Mesendoderm (in vitro differentiated cells): Measurements from ENCODE around the gene XRRA1. TPM values are rescaled to one million over a fixed set of nuclear protein-coding genes. Genes with fewer than 3 reads are reported as not detected.

Experiments
- DNase-seq: peaks from one replicate; pipeline ENCODE4 v3.0.0; 2013
- H2AK5ac ChIP-seq: 2 replicates; pipeline ENCODE4 v1.6.1; 2013; ENCODE audit warnings: low read length, inconsistent platforms
- H2BK120ac ChIP-seq: 2 replicates; pipeline ENCODE4 v1.6.1; 2013; ENCODE audit warnings: low read depth, mild to moderate bottlenecking, low read length, moderate library complexity, mixed read lengths
- H2BK15ac ChIP-seq: replicated peaks from 2 replicates; pipeline ENCODE4 v1.6.1; 2013; ENCODE audit warnings: low read depth, mild to moderate bottlenecking, moderate library complexity
- H2BK5ac ChIP-seq: 2 replicates; pipeline ENCODE4 v1.6.1; 2013; ENCODE audit warnings: low read length, inconsistent platforms
- H3K18ac ChIP-seq: 2 replicates; pipeline ENCODE4 v1.6.1; 2013; ENCODE audit warnings: mild to moderate bottlenecking, low read length, mixed read lengths
- H3K23ac ChIP-seq: one replicate; pipeline ENCODE4 v1.6.1; 2013; ENCODE audit warnings: low read length
- H3K27ac ChIP-seq: 2 replicates; pipeline ENCODE4 v1.5.1; 2013; ENCODE audit warnings: low read depth, mild to moderate bottlenecking, inconsistent platforms, low read length, moderate library complexity
- H3K27me3 ChIP-seq: 2 replicates; pipeline ENCODE4 v1.6.1; 2013; ENCODE audit warnings: low read length, control low read depth, mild to moderate bottlenecking, inconsistent platforms; ENCODE audit not compliant: insufficient read depth, poor library complexity
- H3K36me3 ChIP-seq: 2 replicates; pipeline ENCODE4 v1.6.1; 2013; ENCODE audit warnings: low read length, inconsistent platforms; ENCODE audit not compliant: control insufficient read depth, insufficient read depth
- H3K4ac ChIP-seq: one replicate; pipeline ENCODE4 v1.6.1; 2013; ENCODE audit warnings: low read depth, mild to moderate bottlenecking, low read length, moderate library complexity
- H3K4me1 ChIP-seq: 2 replicates; pipeline ENCODE4 v1.6.1; 2013; ENCODE audit warnings: low read depth, low read length, inconsistent platforms; ENCODE audit not compliant: control insufficient read depth
- H3K4me2 ChIP-seq: 2 replicates; pipeline ENCODE4 v1.6.1; 2013; ENCODE audit warnings: low read length
- H3K4me3 ChIP-seq: 2 replicates; pipeline ENCODE4 v1.5.1; 2013; ENCODE audit warnings: mild to moderate bottlenecking, low read length
- H3K56ac ChIP-seq: one replicate; pipeline ENCODE4 v1.6.1; 2013; ENCODE audit warnings: low read length
- H3K79me1 ChIP-seq: 2 replicates; pipeline ENCODE4 v1.6.1; 2013; ENCODE audit warnings: low read length, inconsistent platforms
- H3K79me2 ChIP-seq: 2 replicates; pipeline ENCODE4 v1.6.1; 2013; ENCODE audit warnings: mild to moderate bottlenecking, low read length; ENCODE audit not compliant: control insufficient read depth, insufficient read depth
- H3K9ac ChIP-seq: 2 replicates; pipeline ENCODE4 v1.6.1; 2013; ENCODE audit warnings: low read length, inconsistent platforms
- H4K5ac ChIP-seq: one replicate; pipeline ENCODE4 v1.6.1; 2013; ENCODE audit warnings: low read length
- H4K8ac ChIP-seq: one replicate; pipeline ENCODE4 v1.6.1; 2013; ENCODE audit warnings: low read depth, mild to moderate bottlenecking, control low read depth, low read length, moderate library complexity
- WGBS: extraction: QIAGEN DNeasy Blood & Tissue Kit; methylation state at CpG from one replicate; pipeline ENCODE4 v1.1.7; 2013; ENCODE audit warnings: low lambda C conversion rate, missing lambda C conversion rate; ENCODE audit not compliant: insufficient coverage; ENCODE audit errors: extremely low coverage; 5-methylcytosine and 5-hydroxymethylcytosine counted together
- small RNA-seq: library from polyadenylated mRNA; stranded (forward); fragments of <200 nt; extraction: miRNeasy Mini kit (QIAGEN cat#:217004); gene quantifications from one replicate; pipeline ENCODE3, GENCODE V24; 2013; ENCODE audit not compliant: insufficient read depth

XRRA1 gene

DNA sequence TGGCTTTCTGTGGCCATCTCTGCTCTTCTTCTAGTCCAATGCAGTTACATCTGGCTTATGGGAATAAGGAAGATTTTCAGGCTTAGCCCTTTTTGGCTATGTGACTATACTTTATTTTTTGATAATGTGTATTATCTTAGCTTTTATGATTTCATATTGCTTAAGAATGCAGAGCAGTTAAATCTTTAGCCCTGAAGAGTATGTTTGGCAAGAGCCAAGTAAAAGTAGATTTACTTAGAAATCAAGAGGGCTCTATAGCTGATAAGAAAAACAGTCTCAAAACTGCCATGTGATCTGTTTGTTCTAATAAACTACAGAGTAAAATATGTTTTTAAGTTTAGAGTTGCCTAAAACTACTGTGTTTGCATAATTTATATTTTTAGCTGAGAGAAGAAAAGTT is 139.1 kb downstream of the XRRA1 start:
- Histone ChIP-seq H3K4me1 (no peaks in the 10 kb centered on the region), H2BK120ac (no peak overlapping the region), H3K56ac (no peak overlapping the region), H2BK5ac (no peak overlapping the region), H3K4ac (no peak overlapping the region), H3K18ac (no peak overlapping the region), H4K5ac (no peak overlapping the region), H3K4me3 (no peak overlapping the region), H3K79me2 (no peaks in the 10 kb centered on the region), H3K27ac (no peak overlapping the region), H3K27me3 (no peaks in the 10 kb centered on the region), H2BK15ac (no peak overlapping the region), H3K9ac (no peak overlapping the region), H2AK5ac (no peak overlapping the region), H3K36me3 (no peaks in the 10 kb centered on the region), H3K79me1 (peaks cover 4% of the 10 kb centered on the region), H3K23ac (no peak overlapping the region), H3K4me2 (no peak overlapping the region), H4K8ac (no peak overlapping the region)
- no peak for DNase-seq

DNA sequence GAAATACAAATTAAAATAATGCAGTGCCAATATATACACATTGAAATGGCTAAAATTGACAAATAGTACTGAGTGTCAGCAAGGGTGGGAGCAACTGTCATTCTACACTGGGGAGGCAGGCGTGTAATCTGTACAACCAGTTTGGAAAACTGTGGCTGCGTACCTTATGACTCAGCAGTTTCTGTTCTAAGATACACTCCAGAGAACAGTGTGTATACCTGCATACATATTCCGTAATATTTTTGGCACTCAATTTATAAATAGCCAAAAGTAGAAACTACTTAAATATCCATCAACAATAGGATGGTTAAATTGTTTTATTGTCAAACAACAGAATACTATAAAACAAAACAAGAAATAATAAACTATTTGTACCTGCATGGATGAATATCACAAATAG is 142.6 kb downstream of the XRRA1 start:
- H3K27ac ChIP-seq: no peak overlapping the region
- no peak overlapping the region for H2BK120ac ChIP-seq
- H3K4me1 ChIP-seq: no peaks in the 10 kb centered on the region
- no peak overlapping the region for H4K5ac ChIP-seq
- no peak overlapping the region for H3K9ac ChIP-seq
- H3K23ac ChIP-seq: no peak overlapping the region
- no peak overlapping the region for H3K56ac ChIP-seq
- H3K4me2 ChIP-seq: no peak overlapping the region
- WGBS: no CpG with 5 or more reads among the region's 3 CpGs
- DNase-seq: no peak
- H3K27me3 ChIP-seq: no peaks in the 10 kb centered on the region
- no peak overlapping the region for H3K4ac ChIP-seq
- H3K18ac ChIP-seq: no peak overlapping the region
- no peak overlapping the region for H4K8ac ChIP-seq
- H2AK5ac ChIP-seq: no peak overlapping the region
- no peak overlapping the region for H2BK5ac ChIP-seq
- no peaks in the 10 kb centered on the region for H3K79me2 ChIP-seq
- peaks cover 6% of the 10 kb centered on the region for H3K79me1 ChIP-seq
- H3K36me3 ChIP-seq: no peaks in the 10 kb centered on the region
- no peak overlapping the region for H3K4me3 ChIP-seq
- H2BK15ac ChIP-seq: no peak overlapping the region

DNA sequence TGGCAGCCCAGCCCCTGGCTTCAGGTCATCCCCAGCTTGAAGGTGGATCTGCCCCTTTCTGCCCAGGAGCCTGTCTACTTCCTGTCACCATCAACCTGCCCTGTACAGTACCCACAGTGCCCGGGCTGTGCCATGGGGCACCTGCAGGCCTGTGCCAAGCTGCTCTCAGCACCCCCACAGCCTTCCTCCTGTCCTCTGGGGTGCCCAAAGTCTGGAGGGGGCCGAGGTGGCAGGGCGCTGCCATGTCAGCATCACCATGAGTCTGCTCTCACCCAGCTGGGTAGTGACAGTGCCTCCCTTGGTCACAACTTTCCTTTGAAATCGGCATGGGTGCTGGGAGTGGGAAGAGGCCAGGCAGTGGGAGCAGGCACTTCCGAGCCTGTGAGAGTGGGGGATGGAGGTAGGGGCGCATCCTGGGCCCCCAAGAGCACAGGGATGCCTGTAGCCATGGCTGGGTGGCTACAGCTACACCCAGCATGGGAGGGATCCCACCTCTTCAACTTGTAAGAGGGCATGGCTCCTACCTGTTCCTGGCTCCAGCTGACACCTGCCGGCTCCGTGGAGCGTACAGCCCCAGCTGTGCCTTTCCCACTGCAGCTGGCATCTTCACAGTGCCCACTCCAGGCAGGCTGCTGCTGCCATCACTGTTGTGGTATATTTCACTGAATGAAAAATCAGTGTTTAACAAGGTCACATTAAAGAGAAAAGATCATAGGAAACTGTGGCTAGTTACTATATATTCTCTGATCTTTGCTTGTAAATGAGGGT is 157.4 kb downstream of the XRRA1 start:
- Histone ChIP-seq H2AK5ac (no peak overlapping the region), H3K4me3 (no peak overlapping the region), H2BK15ac (no peak overlapping the region), H3K27me3 (no peaks in the 10 kb centered on the region), H3K36me3 (no peaks in the 10 kb centered on the region), H3K9ac (no peak overlapping the region), H2BK5ac (no peak overlapping the region), H3K4ac (no peak overlapping the region), H3K27ac (no peak overlapping the region), H3K18ac (no peak overlapping the region), H4K8ac (no peak overlapping the region), H2BK120ac (no peak overlapping the region), H3K79me1 (peaks cover 2% of the 10 kb centered on the region), H3K79me2 (no peaks in the 10 kb centered on the region), H3K56ac (no peak overlapping the region), H3K4me2 (no peak overlapping the region), H3K23ac (no peak overlapping the region), H4K5ac (no peak overlapping the region), H3K4me1 (no peaks in the 10 kb centered on the region)
- no peak for DNase-seq
- no CpG with 5 or more reads among the region's 9 CpGs for WGBS

Small RNA genes within 50 kb of the gene (small RNA-seq; reads per million reads assigned to genes)
- gene RN7SL239P (not detected), gene RNU6-216P (not detected)
